A673 (cell line): ENCODE results near the gene MACROH2A2.

Experiments used
- EZH2 ChIP-seq: fragments of 200-600 bp; sonication (generic); IDR thresholded peaks from 2 replicates; pipeline ENCODE4 v1.6.1; 2017; ENCODE audit warnings: borderline replicate concordance, low read depth, mild to moderate bottlenecking, mixed read lengths, antibody characterized with exemption, low read length; ENCODE audit not compliant: poor library complexity, severe bottlenecking
- TF ChIP-seq, protein P1 (sequence below): fragments of 300-800, 200-600 bp; sonication (generic); conservative IDR thresholded peaks from 2 replicates; pipeline ENCODE4 v1.5.1; 2017; ENCODE audit warnings: low read depth, mild to moderate bottlenecking, antibody characterized with exemption, low read length, moderate library complexity, mixed read lengths

GRCh38 chr10:70063418-70064098, 10.9 kb downstream of the MACROH2A2 start:
- TF ChIP-seq EZH2 = no peak
- TF ChIP-seq, protein P1, sequence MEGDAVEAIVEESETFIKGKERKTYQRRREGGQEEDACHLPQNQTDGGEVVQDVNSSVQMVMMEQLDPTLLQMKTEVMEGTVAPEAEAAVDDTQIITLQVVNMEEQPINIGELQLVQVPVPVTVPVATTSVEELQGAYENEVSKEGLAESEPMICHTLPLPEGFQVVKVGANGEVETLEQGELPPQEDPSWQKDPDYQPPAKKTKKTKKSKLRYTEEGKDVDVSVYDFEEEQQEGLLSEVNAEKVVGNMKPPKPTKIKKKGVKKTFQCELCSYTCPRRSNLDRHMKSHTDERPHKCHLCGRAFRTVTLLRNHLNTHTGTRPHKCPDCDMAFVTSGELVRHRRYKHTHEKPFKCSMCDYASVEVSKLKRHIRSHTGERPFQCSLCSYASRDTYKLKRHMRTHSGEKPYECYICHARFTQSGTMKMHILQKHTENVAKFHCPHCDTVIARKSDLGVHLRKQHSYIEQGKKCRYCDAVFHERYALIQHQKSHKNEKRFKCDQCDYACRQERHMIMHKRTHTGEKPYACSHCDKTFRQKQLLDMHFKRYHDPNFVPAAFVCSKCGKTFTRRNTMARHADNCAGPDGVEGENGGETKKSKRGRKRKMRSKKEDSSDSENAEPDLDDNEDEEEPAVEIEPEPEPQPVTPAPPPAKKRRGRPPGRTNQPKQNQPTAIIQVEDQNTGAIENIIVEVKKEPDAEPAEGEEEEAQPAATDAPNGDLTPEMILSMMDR = no peak
